ENCODE measurements around the gene GSTM2. TPM values are rescaled to one million over a fixed set of nuclear protein-coding genes. Genes with fewer than 3 reads are reported as not detected.

Gene GSTM2
- total RNA-seq, 1 donor from 2014 or later, result 20.3 TPM

DNA sequence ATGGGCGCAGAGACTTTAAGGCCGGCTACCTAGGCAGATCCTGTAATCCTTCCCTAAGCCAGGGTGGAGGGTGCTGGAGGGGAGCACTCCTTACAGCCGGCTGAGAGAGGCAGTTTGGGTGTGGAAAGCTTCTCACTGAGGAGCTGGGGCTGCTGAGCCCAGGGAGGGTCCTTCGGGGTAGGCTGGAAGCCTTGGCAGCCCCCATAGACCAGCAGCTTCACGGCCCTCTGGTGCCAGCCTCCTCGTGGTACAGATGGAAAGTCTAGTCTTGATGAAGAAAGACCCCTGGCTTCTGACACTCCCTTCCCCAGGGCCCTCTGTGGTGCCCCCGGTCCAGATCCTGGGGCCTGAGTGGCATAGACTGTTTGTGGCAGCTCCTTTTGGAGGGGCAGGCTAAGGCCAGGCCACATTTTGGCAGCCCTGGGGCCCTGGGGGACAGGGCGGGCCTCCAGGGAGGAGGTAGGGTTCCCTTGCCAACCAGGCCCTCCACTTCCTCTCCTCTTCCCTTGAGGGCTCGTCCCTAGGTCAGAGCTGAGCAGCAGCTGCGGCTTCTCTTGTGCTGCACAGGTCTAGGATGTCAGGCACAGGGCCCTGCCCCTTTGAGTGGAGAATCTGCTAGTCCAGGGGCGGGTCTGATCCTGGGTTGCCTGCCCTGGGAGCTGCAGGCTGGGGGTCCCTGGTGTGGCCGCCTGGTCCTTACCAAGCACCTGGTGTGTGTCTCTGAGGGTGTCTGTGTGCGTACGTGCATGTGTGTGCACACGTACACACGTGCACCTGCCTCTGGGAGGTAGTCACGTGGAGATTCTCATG, 43.5 kb upstream of the GSTM2 start:
- Histone ChIP-seq H3K36me3 (peaks cover 30 to 35% of the 10 kb centered on the region in 2 donors), H3K9me3 (no peaks in the 10 kb centered on the region), H3K4me3 (peak overlapping the region in 1 of 2 donors; percentile 42), H3K27me3 (no peaks in the 10 kb centered on the region), H3K27ac (peak overlapping the region; percentile 22 to 42), H3K4me1 (peaks cover 15 to 30% of the 10 kb centered on the region in 2 donors)
- intact Hi-C loops (cut with DNase I), result no loop called here
- TF ChIP-seq, protein P1, sequence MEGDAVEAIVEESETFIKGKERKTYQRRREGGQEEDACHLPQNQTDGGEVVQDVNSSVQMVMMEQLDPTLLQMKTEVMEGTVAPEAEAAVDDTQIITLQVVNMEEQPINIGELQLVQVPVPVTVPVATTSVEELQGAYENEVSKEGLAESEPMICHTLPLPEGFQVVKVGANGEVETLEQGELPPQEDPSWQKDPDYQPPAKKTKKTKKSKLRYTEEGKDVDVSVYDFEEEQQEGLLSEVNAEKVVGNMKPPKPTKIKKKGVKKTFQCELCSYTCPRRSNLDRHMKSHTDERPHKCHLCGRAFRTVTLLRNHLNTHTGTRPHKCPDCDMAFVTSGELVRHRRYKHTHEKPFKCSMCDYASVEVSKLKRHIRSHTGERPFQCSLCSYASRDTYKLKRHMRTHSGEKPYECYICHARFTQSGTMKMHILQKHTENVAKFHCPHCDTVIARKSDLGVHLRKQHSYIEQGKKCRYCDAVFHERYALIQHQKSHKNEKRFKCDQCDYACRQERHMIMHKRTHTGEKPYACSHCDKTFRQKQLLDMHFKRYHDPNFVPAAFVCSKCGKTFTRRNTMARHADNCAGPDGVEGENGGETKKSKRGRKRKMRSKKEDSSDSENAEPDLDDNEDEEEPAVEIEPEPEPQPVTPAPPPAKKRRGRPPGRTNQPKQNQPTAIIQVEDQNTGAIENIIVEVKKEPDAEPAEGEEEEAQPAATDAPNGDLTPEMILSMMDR (IDR thresholded peaks at IDR 0.05), result no peak
- DNase-seq (ENCODE audit: low spot score in 2 of 2), result no peak

GRCh38 chr1:109625176-109625575, 42.7 kb upstream of the GSTM2 start:
- TF ChIP-seq, protein P1 (IDR thresholded peaks at IDR 0.05), result no peak
- DNase-seq (ENCODE audit: low spot score in 2 of 2), result no peak
- no peaks in the 10 kb centered on the region for H3K9me3 ChIP-seq
- H3K27me3 ChIP-seq, result no peaks in the 10 kb centered on the region
- H3K4me1 ChIP-seq, result peaks cover 15 to 30% of the 10 kb centered on the region in 2 donors
- H3K27ac ChIP-seq, result no peak overlapping the region
- intact Hi-C loops (cut with DNase I), result no loop called here
- no peak overlapping the region for H3K4me3 ChIP-seq
- peaks cover 37 to 38% of the 10 kb centered on the region in 2 donors for H3K36me3 ChIP-seq

GRCh38 chr1:109625601-109626560, 42.0 kb upstream of the GSTM2 start:
- TF ChIP-seq, protein P1 (IDR thresholded peaks at IDR 0.05), result no peak
- no peak overlapping the region for H3K27ac ChIP-seq
- no peaks in the 10 kb centered on the region for H3K27me3 ChIP-seq
- peaks cover 15 to 30% of the 10 kb centered on the region in 2 donors for H3K4me1 ChIP-seq
- intact Hi-C loops (cut with DNase I), result no loop called here
- no peaks in the 10 kb centered on the region for H3K9me3 ChIP-seq
- no peak for DNase-seq (ENCODE audit: low spot score in 2 of 2)
- H3K4me3 ChIP-seq, result no peak overlapping the region
- peaks cover 40 to 41% of the 10 kb centered on the region in 2 donors for H3K36me3 ChIP-seq

DNA sequence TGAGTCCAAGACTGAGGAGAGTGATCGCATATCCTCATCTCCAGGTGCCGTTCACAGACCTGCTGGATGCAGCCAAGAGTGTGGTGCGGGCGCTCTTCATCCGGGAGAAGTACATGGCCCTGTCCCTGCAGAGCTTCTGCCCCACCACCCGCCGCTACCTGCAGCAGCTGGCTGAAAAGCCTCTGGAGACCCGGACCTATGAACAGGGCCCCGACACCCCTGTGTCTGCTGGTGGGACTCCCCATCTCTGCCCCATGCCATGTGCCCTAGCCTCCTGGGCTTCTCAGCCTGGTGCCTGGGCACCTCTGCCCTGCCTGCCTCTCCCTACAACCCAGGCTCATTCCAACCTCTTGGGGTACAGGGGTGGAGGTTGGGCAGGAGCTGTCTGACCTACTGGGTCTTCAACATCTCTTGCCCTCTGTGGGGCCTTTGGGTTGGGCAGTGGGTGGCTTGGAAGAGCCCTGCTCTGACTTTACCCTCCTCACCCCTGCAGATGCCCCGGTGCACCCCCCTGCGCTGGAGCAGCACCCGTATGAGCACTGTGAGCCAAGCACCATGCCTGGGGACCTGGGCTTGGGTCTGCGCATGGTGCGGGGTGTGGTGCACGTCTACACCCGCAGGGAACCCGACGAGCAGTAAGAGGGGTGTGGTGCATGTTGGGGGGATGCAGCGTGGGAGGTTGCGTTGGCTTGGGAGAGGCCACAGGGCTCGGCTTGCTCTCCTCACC, 41.0 kb upstream of the GSTM2 start:
- Histone ChIP-seq H3K4me1 (peaks cover 8 to 23% of the 10 kb centered on the region in 2 donors), H3K27me3 (no peaks in the 10 kb centered on the region), H3K9me3 (no peaks in the 10 kb centered on the region), H3K4me3 (no peak overlapping the region), H3K27ac (no peak overlapping the region), H3K36me3 (peaks cover 49 to 50% of the 10 kb centered on the region in 2 donors)
- TF ChIP-seq, protein P1 (IDR thresholded peaks at IDR 0.05), result no peak
- intact Hi-C loops (cut with DNase I), result no loop called here
- no peak for DNase-seq (ENCODE audit: low spot score in 2 of 2)

DNA sequence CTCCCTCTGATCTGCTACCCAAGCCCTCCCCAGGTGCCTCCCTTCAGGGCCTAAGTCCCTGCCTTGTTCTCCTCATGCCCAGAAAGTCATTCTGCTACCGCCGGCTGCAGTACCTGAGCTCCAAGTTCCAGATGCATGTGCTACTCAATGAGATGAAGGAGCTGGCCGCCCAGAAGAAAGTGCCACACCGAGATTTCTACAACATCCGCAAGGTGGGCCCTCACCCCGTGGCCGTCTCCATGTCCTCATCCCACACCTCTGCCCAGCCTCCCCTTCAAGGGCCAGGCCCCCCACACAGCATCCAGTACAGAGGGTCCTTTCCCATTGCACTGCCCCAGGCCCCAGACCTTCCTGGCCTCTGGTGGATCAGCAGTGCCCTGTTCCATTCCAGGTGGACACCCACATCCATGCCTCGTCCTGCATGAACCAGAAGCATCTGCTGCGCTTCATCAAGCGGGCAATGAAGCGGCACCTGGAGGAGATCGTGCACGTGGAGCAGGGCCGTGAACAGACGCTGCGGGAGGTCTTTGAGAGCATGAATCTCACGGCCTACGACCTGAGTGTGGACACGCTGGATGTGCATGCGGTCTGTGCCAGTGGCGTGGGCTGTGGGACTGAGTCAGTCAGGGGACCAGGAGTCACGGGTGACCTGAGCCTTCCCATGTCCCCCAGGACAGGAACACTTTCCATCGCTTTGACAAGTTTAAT, 40.0 kb upstream of the GSTM2 start:
- Histone ChIP-seq H3K27me3 (no peaks in the 10 kb centered on the region), H3K9me3 (no peaks in the 10 kb centered on the region), H3K36me3 (peaks cover 49 to 50% of the 10 kb centered on the region in 2 donors), H3K4me1 (peaks cover 5 to 18% of the 10 kb centered on the region in 2 donors), H3K27ac (no peak overlapping the region), H3K4me3 (no peak overlapping the region)
- intact Hi-C loops (cut with DNase I), result no loop called here
- TF ChIP-seq, protein P1 (IDR thresholded peaks at IDR 0.05), result no peak
- DNase-seq (ENCODE audit: low spot score in 2 of 2), result no peak

All from ascending aorta (tissue), 2 donors.